HepG2 (cell line): Measurements from ENCODE around the gene MTX1. TPM values are rescaled to one million over a fixed set of nuclear protein-coding genes. Genes with fewer than 3 reads are reported as not detected.
A peak's percentile ranks its signal among the peaks of the same experiment; 100 is the strongest.

Source experiments
- ATF1 ChIP-seq: IDR thresholded peaks from 2 replicates; pipeline ENCODE4 v1.6.1; 2016; ENCODE audit warnings: mild to moderate bottlenecking, control low read depth
- HNF4G ChIP-seq, 2 experiments: sonication (generic) in 1 of 2; formaldehyde crosslinking in 1 of 2; IDR thresholded peaks; 2 replicates each; pipeline versions ENCODE4 v1.4.0 to v1.6.1; 2011 to 2020; ENCODE audit warnings: borderline replicate concordance in 2 of 2, low read depth in 2 of 2, mild to moderate bottlenecking in 2 of 2, low read length in 1 of 2, missing genetic modification reagents in 1 of 2, moderate library complexity in 1 of 2
- MXI1 ChIP-seq: IDR thresholded peaks from 3 replicates; pipeline ENCODE4 v1.6.1; 2012; ENCODE audit warnings: low read depth, low read length, inconsistent platforms, borderline replicate concordance
- NAIF1 ChIP-seq: sonication (generic); formaldehyde crosslinking; IDR thresholded peaks from 2 replicates; pipeline ENCODE4 v1.5.0; 2020; ENCODE audit warnings: mild to moderate bottlenecking, missing genetic modification reagents, borderline replicate concordance
- NFE2 ChIP-seq: sonication (generic); formaldehyde crosslinking; IDR thresholded peaks from 2 replicates; pipeline ENCODE4 v1.4.0; 2020; ENCODE audit warnings: missing genetic modification reagents
- SMAD9 ChIP-seq: sonication (generic); formaldehyde crosslinking; IDR thresholded peaks from 2 replicates; pipeline ENCODE4 v1.5.1; 2020; ENCODE audit warnings: mild to moderate bottlenecking, missing genetic modification reagents
- SUZ12 ChIP-seq: fragments of 150-350 bp; IDR thresholded peaks from 2 replicates; pipeline ENCODE4 v1.6.1; 2014; ENCODE audit warnings: low read depth, low read length
- SYNCRIP ChIP-seq: fragments of 200-400 bp; formaldehyde crosslinking; IDR thresholded peaks from 2 replicates; pipeline ENCODE4 v1.6.1; 2018; ENCODE audit warnings: mild to moderate bottlenecking, low read depth, low read length; ENCODE audit not compliant: insufficient read depth
- THYN1 ChIP-seq: sonication (generic); formaldehyde crosslinking; IDR thresholded peaks from 2 replicates; pipeline ENCODE4 v1.8.1; 2023; ENCODE audit warnings: low read depth, mild to moderate bottlenecking, moderate library complexity, missing genetic modification reagents, borderline replicate concordance
- ZNF207 ChIP-seq: fragments of 450-650 bp; IDR thresholded peaks from 2 replicates; pipeline ENCODE4 v1.6.1; 2016; ENCODE audit warnings: antibody characterized with exemption, borderline replicate concordance
- ZNF562 ChIP-seq: sonication (generic); formaldehyde crosslinking; IDR thresholded peaks from 2 replicates; pipeline ENCODE4 v1.8.0; 2022; ENCODE audit warnings: missing genetic modification reagents, borderline replicate concordance
- ZNF660 ChIP-seq: sonication (generic); formaldehyde crosslinking; IDR thresholded peaks from 2 replicates; pipeline ENCODE4 v1.5.1; 2020; ENCODE audit warnings: mild to moderate bottlenecking, low read depth, missing genetic modification reagents, borderline replicate concordance
- ZNF768 ChIP-seq: sonication (generic); formaldehyde crosslinking; IDR thresholded peaks from 2 replicates; pipeline ENCODE4 v1.4.0; 2020; ENCODE audit warnings: missing genetic modification reagents
- ZNF792 ChIP-seq: IDR thresholded peaks from 2 replicates; pipeline ENCODE4 v1.6.1; 2016
- polyA plus RNA-seq, 8 experiments: library from polyadenylated mRNA; depleted of rRNA in 3 of 8; stranded (reverse) in 7 of 8; unstranded in 1 of 8; fragments of >200 nt; fragmentation: Illumina TruSeq in 4 of 8; extraction: Trizol in 4 of 8; gene quantifications; 2 replicates each; pipeline versions ENCODE4 v1.2.1 to v1.2.3, GENCODE V29; 2011 to 2016; ENCODE audit warnings: low read depth in 4 of 8, missing spikeins in 1 of 8, mixed read lengths in 1 of 8; ENCODE audit not compliant: insufficient read depth in 1 of 8
- total RNA-seq, 5 experiments: library from RNA; depleted of rRNA; stranded (reverse); fragments of >200 nt; fragmentation: Illumina TruSeq; extraction: Trizol; gene quantifications; 2 replicates each; pipeline ENCODE4 v1.2.3, GENCODE V29; 2016; ENCODE audit warnings: low read depth in 1 of 5
- TF ChIP-seq, protein P1 (sequence below): sonication (generic); formaldehyde crosslinking; conservative IDR thresholded peaks from 2 replicates; pipeline ENCODE4 v1.4.0; 2020; ENCODE audit warnings: mild to moderate bottlenecking, missing genetic modification reagents, moderate library complexity
- TF ChIP-seq, protein P2 (sequence below): sonication (generic); formaldehyde crosslinking; conservative IDR thresholded peaks from 2 replicates; pipeline ENCODE4 v1.4.0; 2020; ENCODE audit warnings: missing genetic modification reagents
- TF ChIP-seq, protein P3 (sequence below): sonication (generic); formaldehyde crosslinking; IDR thresholded peaks from 2 replicates; pipeline ENCODE4 v1.4.0; 2020; ENCODE audit warnings: missing genetic modification reagents

MTX1 gene
- total and polyA plus RNA-seq, 2 of the 13 experiments (the other 11 are each of a cell fraction or from before 2014, with no cell fraction given) = 64.5 to 72.6 TPM

DNA sequence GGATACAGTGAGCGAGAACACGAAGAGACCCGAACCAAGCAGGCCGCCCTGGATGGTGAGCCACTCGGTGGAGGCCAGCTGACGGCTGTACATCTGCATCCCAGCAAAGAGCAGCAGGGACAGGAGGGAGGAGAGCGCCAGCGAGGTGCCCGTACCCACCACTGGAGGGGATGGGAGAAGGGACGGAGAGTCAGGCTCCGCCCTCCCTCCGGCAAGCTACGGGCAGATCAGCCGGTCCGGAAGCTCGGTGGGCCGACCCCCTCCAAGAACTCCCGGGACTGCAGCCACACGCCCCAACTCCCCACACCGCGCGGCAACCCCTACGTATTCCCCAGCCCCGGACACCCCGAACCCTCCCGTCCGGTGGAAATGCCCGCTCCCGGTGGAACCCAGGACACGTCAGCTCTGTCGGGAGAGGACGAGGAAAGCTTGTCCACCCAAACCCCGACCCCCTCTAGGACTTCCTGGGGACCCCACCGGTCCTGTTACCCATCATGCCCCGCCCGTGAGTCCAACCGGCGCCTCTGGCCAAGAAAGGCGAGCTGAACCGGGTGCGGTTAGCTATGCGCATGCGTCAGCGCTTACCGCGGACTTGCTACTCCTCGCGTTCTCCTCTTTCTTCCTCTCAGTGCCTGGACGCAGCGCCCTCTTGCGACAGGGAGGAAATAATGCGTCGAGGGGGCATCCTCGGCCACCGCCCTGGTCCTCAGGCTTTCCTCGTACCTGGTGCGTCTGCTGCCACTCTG, 35.6 kb upstream of the MTX1 start, which contains the start of gene KRTCAP2 (continued):
- TF ChIP-seq, protein P1, sequence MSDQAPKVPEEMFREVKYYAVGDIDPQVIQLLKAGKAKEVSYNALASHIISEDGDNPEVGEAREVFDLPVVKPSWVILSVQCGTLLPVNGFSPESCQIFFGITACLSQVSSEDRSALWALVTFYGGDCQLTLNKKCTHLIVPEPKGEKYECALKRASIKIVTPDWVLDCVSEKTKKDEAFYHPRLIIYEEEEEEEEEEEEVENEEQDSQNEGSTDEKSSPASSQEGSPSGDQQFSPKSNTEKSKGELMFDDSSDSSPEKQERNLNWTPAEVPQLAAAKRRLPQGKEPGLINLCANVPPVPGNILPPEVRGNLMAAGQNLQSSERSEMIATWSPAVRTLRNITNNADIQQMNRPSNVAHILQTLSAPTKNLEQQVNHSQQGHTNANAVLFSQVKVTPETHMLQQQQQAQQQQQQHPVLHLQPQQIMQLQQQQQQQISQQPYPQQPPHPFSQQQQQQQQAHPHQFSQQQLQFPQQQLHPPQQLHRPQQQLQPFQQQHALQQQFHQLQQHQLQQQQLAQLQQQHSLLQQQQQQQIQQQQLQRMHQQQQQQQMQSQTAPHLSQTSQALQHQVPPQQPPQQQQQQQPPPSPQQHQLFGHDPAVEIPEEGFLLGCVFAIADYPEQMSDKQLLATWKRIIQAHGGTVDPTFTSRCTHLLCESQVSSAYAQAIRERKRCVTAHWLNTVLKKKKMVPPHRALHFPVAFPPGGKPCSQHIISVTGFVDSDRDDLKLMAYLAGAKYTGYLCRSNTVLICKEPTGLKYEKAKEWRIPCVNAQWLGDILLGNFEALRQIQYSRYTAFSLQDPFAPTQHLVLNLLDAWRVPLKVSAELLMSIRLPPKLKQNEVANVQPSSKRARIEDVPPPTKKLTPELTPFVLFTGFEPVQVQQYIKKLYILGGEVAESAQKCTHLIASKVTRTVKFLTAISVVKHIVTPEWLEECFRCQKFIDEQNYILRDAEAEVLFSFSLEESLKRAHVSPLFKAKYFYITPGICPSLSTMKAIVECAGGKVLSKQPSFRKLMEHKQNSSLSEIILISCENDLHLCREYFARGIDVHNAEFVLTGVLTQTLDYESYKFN (CRISPR knock-in tag) = peak; percentile 44; the same call in 1 of the 2 replicates
- TF ChIP-seq ZNF562 (CRISPR knock-in tag) = no peak
- TF ChIP-seq THYN1 (CRISPR knock-in tag) = no peak
- TF ChIP-seq ZNF768 (CRISPR knock-in tag) = no peak
- TF ChIP-seq ATF1 (CRISPR knock-in tag) = peak; percentile 47; the same call in 1 of the 2 replicates
- TF ChIP-seq NFE2 (CRISPR knock-in tag) = no peak
- TF ChIP-seq, protein P2, sequence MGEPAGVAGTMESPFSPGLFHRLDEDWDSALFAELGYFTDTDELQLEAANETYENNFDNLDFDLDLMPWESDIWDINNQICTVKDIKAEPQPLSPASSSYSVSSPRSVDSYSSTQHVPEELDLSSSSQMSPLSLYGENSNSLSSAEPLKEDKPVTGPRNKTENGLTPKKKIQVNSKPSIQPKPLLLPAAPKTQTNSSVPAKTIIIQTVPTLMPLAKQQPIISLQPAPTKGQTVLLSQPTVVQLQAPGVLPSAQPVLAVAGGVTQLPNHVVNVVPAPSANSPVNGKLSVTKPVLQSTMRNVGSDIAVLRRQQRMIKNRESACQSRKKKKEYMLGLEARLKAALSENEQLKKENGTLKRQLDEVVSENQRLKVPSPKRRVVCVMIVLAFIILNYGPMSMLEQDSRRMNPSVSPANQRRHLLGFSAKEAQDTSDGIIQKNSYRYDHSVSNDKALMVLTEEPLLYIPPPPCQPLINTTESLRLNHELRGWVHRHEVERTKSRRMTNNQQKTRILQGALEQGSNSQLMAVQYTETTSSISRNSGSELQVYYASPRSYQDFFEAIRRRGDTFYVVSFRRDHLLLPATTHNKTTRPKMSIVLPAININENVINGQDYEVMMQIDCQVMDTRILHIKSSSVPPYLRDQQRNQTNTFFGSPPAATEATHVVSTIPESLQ (CRISPR knock-in tag) = no peak
- no peak for TF ChIP-seq HNF4G (IDR thresholded peaks at IDR 0.05; ENCODE audit: borderline replicate concordance, low read depth, low read length)
- TF ChIP-seq HNF4G (CRISPR knock-in tag; IDR thresholded peaks at IDR 0.05; ENCODE audit: borderline replicate concordance, low read depth) = no peak
- peak; percentile 73; the same call in 1 of the 2 replicates for TF ChIP-seq ZNF792 (CRISPR knock-in tag)
- TF ChIP-seq SMAD9 (CRISPR knock-in tag) = no peak
- TF ChIP-seq MXI1 = peak; percentile 61; the same call in 1 of the 3 replicates
- no peak for TF ChIP-seq ZNF660 (CRISPR knock-in tag)
- no peak for TF ChIP-seq ZNF207
- no peak for TF ChIP-seq SYNCRIP
- TF ChIP-seq, protein P3, sequence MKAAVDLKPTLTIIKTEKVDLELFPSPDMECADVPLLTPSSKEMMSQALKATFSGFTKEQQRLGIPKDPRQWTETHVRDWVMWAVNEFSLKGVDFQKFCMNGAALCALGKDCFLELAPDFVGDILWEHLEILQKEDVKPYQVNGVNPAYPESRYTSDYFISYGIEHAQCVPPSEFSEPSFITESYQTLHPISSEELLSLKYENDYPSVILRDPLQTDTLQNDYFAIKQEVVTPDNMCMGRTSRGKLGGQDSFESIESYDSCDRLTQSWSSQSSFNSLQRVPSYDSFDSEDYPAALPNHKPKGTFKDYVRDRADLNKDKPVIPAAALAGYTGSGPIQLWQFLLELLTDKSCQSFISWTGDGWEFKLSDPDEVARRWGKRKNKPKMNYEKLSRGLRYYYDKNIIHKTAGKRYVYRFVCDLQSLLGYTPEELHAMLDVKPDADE (CRISPR knock-in tag) = no peak
- no peak for TF ChIP-seq NAIF1 (CRISPR knock-in tag)
- TF ChIP-seq SUZ12 = no peak
